Measurements from ENCODE around the gene DR1. TPM values are rescaled to one million over a fixed set of nuclear protein-coding genes. Genes with fewer than 3 reads are reported as not detected.
A peak's percentile ranks its signal among the peaks of the same experiment; 100 is the strongest.

Gene DR1
- 55.0 TPM for polyA plus RNA-seq (ENCODE audit: insufficient read length)

GRCh38 chr1:93345633-93346420 lies at the start of gene DR1:
DR1 (plus strand) TSS chr1:93345907; CDS start chr1:93346646, 739 bp downstream.
- peak; percentile 84 for DNase-seq (ENCODE audit: low read depth)

GRCh38 chr1:93296555-93297154 lies 49.1 kb upstream of the DR1 start:
- no peak for DNase-seq (ENCODE audit: low read depth)

- DNase-seq (ENCODE audit: low read depth) = no peak
Observed at GRCh38 chr1:93301131-93301530, 44.6 kb upstream of the DR1 start.

GRCh38 chr1:93302078-93302477 lies 43.6 kb upstream of the DR1 start:
- no peak for DNase-seq (ENCODE audit: low read depth)

GRCh38 chr1:93304716-93305138 lies 41.0 kb upstream of the DR1 start:
- peak; percentile 26 for DNase-seq (ENCODE audit: low read depth)

GRCh38 chr1:93306920-93307319 lies 38.8 kb upstream of the DR1 start:
- DNase-seq (ENCODE audit: low read depth) = no peak

- no peak for DNase-seq (ENCODE audit: low read depth)
Observed at GRCh38 chr1:93313026-93313425, 32.7 kb upstream of the DR1 start.

GRCh38 chr1:93317207-93317606 lies 28.5 kb upstream of the DR1 start:
- DNase-seq (ENCODE audit: low read depth) = peak; percentile 4

- DNase-seq (ENCODE audit: low read depth) = no peak
Observed at GRCh38 chr1:93317943-93318342, 27.8 kb upstream of the DR1 start.

- no peak for DNase-seq (ENCODE audit: low read depth)
Observed at GRCh38 chr1:93321720-93322119, 24.0 kb upstream of the DR1 start.

GRCh38 chr1:93322349-93322748 lies 23.4 kb upstream of the DR1 start:
- DNase-seq (ENCODE audit: low read depth) = no peak

GRCh38 chr1:93323185-93323820 lies 22.4 kb upstream of the DR1 start:
- DNase-seq (ENCODE audit: low read depth) = no peak

- no peak for DNase-seq (ENCODE audit: low read depth)
Observed at GRCh38 chr1:93324486-93325464, 20.9 kb upstream of the DR1 start.

- DNase-seq (ENCODE audit: low read depth) = no peak
Observed at GRCh38 chr1:93328809-93329760, 16.6 kb upstream of the DR1 start.

GRCh38 chr1:93330196-93330595 lies 15.5 kb upstream of the DR1 start:
- DNase-seq (ENCODE audit: low read depth) = no peak

GRCh38 chr1:93330617-93331016 lies 15.1 kb upstream of the DR1 start:
- no peak for DNase-seq (ENCODE audit: low read depth)

- DNase-seq (ENCODE audit: low read depth) = no peak
Observed at GRCh38 chr1:93331412-93331811, 14.3 kb upstream of the DR1 start.

GRCh38 chr1:93332368-93332767 lies 13.3 kb upstream of the DR1 start:
- no peak for DNase-seq (ENCODE audit: low read depth)

- DNase-seq (ENCODE audit: low read depth) = no peak
Observed at GRCh38 chr1:93338387-93339146, 7.1 kb upstream of the DR1 start.
